Measurements from ENCODE around the gene ANKRA2. TPM values are rescaled to one million over a fixed set of nuclear protein-coding genes. Genes with fewer than 3 reads are reported as not detected.
A peak's percentile ranks its signal among the peaks of the same experiment; 100 is the strongest.

Gene ANKRA2, protein sequence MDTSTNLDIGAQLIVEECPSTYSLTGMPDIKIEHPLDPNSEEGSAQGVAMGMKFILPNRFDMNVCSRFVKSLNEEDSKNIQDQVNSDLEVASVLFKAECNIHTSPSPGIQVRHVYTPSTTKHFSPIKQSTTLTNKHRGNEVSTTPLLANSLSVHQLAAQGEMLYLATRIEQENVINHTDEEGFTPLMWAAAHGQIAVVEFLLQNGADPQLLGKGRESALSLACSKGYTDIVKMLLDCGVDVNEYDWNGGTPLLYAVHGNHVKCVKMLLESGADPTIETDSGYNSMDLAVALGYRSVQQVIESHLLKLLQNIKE
- total RNA-seq: 10 to 100 TPM; 14.2 to 20.5 TPM
- polyA plus RNA-seq (2013, experiment 1 of 2): 33.2 TPM
- 32.3 TPM for polyA plus RNA-seq (2013, experiment 2 of 2)
- long read RNA-seq, experiment 1, transcript ANKRA2-201 (9 exons, 2,063 nt): major isoform, 6 of 14 reads
- long read RNA-seq, experiment 1, partial matches to known transcripts: 3 of 14 reads
- long read RNA-seq, experiment 1, other reads (novel, unspliced or antisense): 5 of 14 reads
- long read RNA-seq, experiment 2, transcript ANKRA2-201 (9 exons, 2,063 nt): major isoform, 32 of 36 reads
- long read RNA-seq, experiment 2, partial matches to known transcripts: 1 of 36 reads
- long read RNA-seq, experiment 2, other reads (novel, unspliced or antisense): 3 of 36 reads
- long read RNA-seq, experiment 3, transcript ANKRA2-201 (9 exons, 2,063 nt): major isoform, 38 of 60 reads
- long read RNA-seq, experiment 3, partial matches to known transcripts: 2 of 60 reads
- long read RNA-seq, experiment 3, other reads (novel, unspliced or antisense): 18 of 60 reads
- long read RNA-seq, experiment 4, transcript ANKRA2-201 (9 exons, 2,063 nt): major isoform, 28 of 43 reads
- long read RNA-seq, experiment 4, partial matches to known transcripts: 4 of 43 reads
- long read RNA-seq, experiment 4, other reads (novel, unspliced or antisense): 9 of 43 reads

DNA sequence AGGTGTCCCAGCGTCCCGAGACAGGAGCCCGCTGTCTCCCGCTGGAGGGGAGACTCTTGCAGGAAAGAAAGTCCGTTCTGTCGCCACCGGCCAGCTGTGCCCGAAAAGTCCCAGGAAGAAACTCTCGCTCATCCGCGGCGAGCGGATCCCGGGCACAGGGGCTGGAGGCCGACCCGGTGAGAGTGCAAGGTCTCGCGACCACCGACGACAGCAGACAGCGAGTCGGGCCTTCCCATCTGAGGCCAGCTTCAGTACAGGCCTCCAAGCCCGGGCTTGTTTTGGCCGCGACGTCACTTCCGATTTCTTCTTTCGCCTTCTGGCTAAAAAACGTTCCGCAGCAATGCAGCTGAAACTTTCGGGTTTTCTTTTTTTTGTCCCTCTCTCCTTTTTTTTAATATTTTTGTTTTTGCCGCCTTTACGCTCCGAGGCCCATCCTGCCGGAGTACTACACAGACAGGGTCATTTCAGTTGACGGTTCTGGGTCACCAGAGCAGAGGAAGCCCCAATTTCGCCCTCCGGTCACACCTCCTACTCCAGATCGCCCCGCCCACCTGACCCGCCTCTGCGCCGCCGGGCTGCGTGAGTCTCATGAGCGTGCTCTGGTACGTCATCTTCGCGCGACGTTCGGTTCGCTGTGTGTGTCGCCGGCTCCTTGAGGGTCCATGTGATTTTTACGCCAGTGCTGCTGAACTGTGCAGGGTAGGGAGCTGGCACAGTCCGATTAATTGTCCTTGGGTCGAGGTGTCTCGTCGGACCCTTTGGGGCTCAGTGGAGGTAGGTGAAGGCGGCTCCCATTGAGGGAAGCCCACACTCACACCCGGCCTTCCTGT is at the start of gene ANKRA2, which contains the start of gene UTP15:
Gene ANKRA2 (minus strand): TSS at position 501 of the 830 bp plus-strand sequence. CDS start 2,758 bp downstream, outside the sequence.
Gene UTP15 (plus strand): TSS at position 605 of the 830 bp plus-strand sequence. CDS start 1,602 bp downstream, outside the sequence.
- 0 to 2% methylated on average over 25 to 62 of the region's 62 CpGs for WGBS, 2 experiments (ENCODE audit: insufficient coverage in 1 of 2, insufficient read length in 1 of 2)
- H3K27me3 Mint-ChIP-seq (ENCODE audit: insufficient read depth): no peaks in the 10 kb centered on the region
- peak within 1 kb of the TSS; percentile 96 for H3K4me3 ChIP-seq (ENCODE audit: low read length)
- peaks cover 22% of the 10 kb centered on the region for H3K36me3 ChIP-seq (ENCODE audit: control insufficient read depth, insufficient read depth, low read length)
- peak within 1 kb of the TSS; percentile 96 for H3K9ac ChIP-seq (ENCODE audit: extremely low read depth, low read length, poor library complexity, severe bottlenecking)
- H3K4me3 Mint-ChIP-seq: peak within 1 kb of the TSS; percentile 80
- peak within 1 kb of the TSS; percentile 67 for H3K27ac ChIP-seq (ENCODE audit: low read depth, low read length)
- peak; percentile 99 for DNase-seq
- no peaks in the 10 kb centered on the region for H3K27me3 ChIP-seq (ENCODE audit: control insufficient read depth, insufficient read depth, low read length, poor library complexity, severe bottlenecking)
- no peaks in the 10 kb centered on the region for H3K9me3 ChIP-seq (ENCODE audit: control insufficient read depth, low read length)
- H3K4me1 ChIP-seq (ENCODE audit: control insufficient read depth, insufficient read depth, low read length): no peaks in the 10 kb centered on the region
- TF ChIP-seq, protein P1, sequence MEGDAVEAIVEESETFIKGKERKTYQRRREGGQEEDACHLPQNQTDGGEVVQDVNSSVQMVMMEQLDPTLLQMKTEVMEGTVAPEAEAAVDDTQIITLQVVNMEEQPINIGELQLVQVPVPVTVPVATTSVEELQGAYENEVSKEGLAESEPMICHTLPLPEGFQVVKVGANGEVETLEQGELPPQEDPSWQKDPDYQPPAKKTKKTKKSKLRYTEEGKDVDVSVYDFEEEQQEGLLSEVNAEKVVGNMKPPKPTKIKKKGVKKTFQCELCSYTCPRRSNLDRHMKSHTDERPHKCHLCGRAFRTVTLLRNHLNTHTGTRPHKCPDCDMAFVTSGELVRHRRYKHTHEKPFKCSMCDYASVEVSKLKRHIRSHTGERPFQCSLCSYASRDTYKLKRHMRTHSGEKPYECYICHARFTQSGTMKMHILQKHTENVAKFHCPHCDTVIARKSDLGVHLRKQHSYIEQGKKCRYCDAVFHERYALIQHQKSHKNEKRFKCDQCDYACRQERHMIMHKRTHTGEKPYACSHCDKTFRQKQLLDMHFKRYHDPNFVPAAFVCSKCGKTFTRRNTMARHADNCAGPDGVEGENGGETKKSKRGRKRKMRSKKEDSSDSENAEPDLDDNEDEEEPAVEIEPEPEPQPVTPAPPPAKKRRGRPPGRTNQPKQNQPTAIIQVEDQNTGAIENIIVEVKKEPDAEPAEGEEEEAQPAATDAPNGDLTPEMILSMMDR (conservative IDR thresholded peaks at IDR 0.05): no peak
- H3K9me3 Mint-ChIP-seq: no peaks in the 10 kb centered on the region
- peaks cover 28% of the 10 kb centered on the region for H3K36me3 Mint-ChIP-seq (ENCODE audit: low read depth)
- H3K4me1 Mint-ChIP-seq: peaks cover 13% of the 10 kb centered on the region
- H3K27ac Mint-ChIP-seq: peak within 1 kb of the TSS; percentile 97

DNA sequence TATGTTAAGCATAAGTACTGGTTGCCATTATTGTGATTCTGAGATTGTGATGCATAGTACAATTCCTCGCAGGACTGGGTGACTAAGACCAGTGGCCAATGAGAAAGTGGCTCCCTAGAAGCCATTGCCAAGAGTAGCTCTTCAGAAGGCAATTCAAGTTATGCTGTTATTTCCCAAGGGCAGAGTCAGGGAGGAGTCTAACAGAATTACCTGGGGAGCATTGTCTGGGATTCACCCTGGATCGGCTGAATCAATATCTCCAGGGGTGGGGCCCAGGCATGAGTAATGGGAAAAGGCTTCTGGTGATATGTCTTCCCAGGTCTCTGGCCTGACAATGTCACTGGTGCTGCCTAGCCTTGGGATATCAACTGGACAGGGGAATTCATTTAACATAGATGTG is 49.6 kb upstream of the ANKRA2 start:
- no peak overlapping the region for H3K9ac ChIP-seq (ENCODE audit: extremely low read depth, low read length, poor library complexity, severe bottlenecking)
- no peaks in the 10 kb centered on the region for H3K4me1 ChIP-seq (ENCODE audit: control insufficient read depth, insufficient read depth, low read length)
- Mint-ChIP-seq H3K9me3 (peaks cover 5% of the 10 kb centered on the region), H3K27me3 (ENCODE audit: insufficient read depth) (no peaks in the 10 kb centered on the region), H3K4me1 (no peaks in the 10 kb centered on the region), H3K4me3 (no peak overlapping the region), H3K27ac (no peak overlapping the region), H3K36me3 (ENCODE audit: low read depth) (no peaks in the 10 kb centered on the region)
- no peaks in the 10 kb centered on the region for H3K9me3 ChIP-seq (ENCODE audit: control insufficient read depth, low read length)
- no peak overlapping the region for H3K4me3 ChIP-seq (ENCODE audit: low read length)
- no peak for DNase-seq
- no peaks in the 10 kb centered on the region for H3K27me3 ChIP-seq (ENCODE audit: control insufficient read depth, insufficient read depth, low read length, poor library complexity, severe bottlenecking)
- H3K36me3 ChIP-seq (ENCODE audit: control insufficient read depth, insufficient read depth, low read length): no peaks in the 10 kb centered on the region
- TF ChIP-seq, protein P1 (conservative IDR thresholded peaks at IDR 0.05): no peak
- H3K27ac ChIP-seq (ENCODE audit: low read depth, low read length): no peak overlapping the region
- 67 to 88% methylated on average over 1 to 2 of the region's 2 CpGs for WGBS, 2 experiments (ENCODE audit: insufficient coverage in 1 of 2, insufficient read length in 1 of 2)

DNA sequence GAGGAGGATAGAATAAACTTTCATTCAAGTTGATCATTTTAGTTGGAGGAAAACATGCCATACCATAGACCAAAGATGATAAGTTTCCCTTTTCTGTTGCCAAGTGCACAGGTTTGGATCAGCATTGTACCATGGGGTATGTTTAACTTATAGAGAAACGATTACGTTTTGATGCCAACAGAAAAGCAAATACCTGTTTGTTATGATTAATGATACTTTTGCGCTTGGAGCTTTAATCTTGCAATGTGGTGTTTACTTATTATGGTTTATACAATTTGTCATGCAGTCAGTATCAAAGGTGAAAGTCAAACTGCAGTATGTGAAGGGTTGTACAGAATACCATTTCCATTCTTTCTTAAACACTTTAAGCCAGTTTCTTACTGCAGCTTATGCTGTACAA is 47.4 kb upstream of the ANKRA2 start:
- WGBS, 2 experiments (ENCODE audit: insufficient coverage in 1 of 2, insufficient read length in 1 of 2): 91 to 94% methylated on average over 3 of the region's 3 CpGs
- H3K27me3 ChIP-seq (ENCODE audit: control insufficient read depth, insufficient read depth, low read length, poor library complexity, severe bottlenecking): no peaks in the 10 kb centered on the region

More for the DNA sequence above, 47.4 kb upstream of the ANKRA2 start:
- Histone ChIP-seq H3K4me3 (ENCODE audit: low read length) (no peak overlapping the region), H3K36me3 (ENCODE audit: control insufficient read depth, insufficient read depth, low read length) (no peaks in the 10 kb centered on the region), H3K27ac (ENCODE audit: low read depth, low read length) (no peak overlapping the region), H3K9ac (ENCODE audit: extremely low read depth, low read length, poor library complexity, severe bottlenecking) (no peak overlapping the region), H3K4me1 (ENCODE audit: control insufficient read depth, insufficient read depth, low read length) (no peaks in the 10 kb centered on the region), H3K9me3 (ENCODE audit: control insufficient read depth, low read length) (no peaks in the 10 kb centered on the region)
- no peak for DNase-seq
- H3K36me3 Mint-ChIP-seq (ENCODE audit: low read depth): no peaks in the 10 kb centered on the region
- no peak overlapping the region for H3K4me3 Mint-ChIP-seq
- H3K9me3 Mint-ChIP-seq: peaks cover 5% of the 10 kb centered on the region
- H3K4me1 Mint-ChIP-seq: no peaks in the 10 kb centered on the region
- no peaks in the 10 kb centered on the region for H3K27me3 Mint-ChIP-seq (ENCODE audit: insufficient read depth)
- no peak overlapping the region for H3K27ac Mint-ChIP-seq
- TF ChIP-seq, protein P1 (conservative IDR thresholded peaks at IDR 0.05): no peak
